K562 (cell line): Measurements from ENCODE around the gene RCC2. TPM values are rescaled to one million over a fixed set of nuclear protein-coding genes. Genes with fewer than 3 reads are reported as not detected.

ENCODE experiments used
- DDX20 ChIP-seq: fragments of 450-650 bp; IDR thresholded peaks from 2 replicates; pipeline ENCODE4 v1.6.1; 2016; ENCODE audit warnings: missing genetic modification characterization, low read depth, mild to moderate bottlenecking, missing compliant biosample characterization, moderate library complexity
- DIDO1 ChIP-seq: fragments of 450-650 bp; IDR thresholded peaks from 2 replicates; pipeline ENCODE4 v1.6.1; 2016; ENCODE audit warnings: low read depth, missing biosample characterization, missing genetic modification characterization
- E2F8 ChIP-seq: fragments of 450-650 bp; IDR thresholded peaks from 2 replicates; pipeline ENCODE4 v1.7.1; 2018; ENCODE audit warnings: mild to moderate bottlenecking, low read depth; ENCODE audit not compliant: partially characterized antibody
- ETS2 ChIP-seq: IDR thresholded peaks from 2 replicates; pipeline ENCODE4 v1.6.1; 2016; ENCODE audit warnings: borderline replicate concordance, missing genetic modification characterization, mild to moderate bottlenecking, moderate library complexity, missing compliant biosample characterization; ENCODE audit not compliant: poor library complexity, severe bottlenecking
- HMG20A ChIP-seq: fragments of 450-650 bp; formaldehyde crosslinking; conservative IDR thresholded peaks from 2 replicates; pipeline ENCODE4 v1.4.0; 2020; ENCODE audit warnings: mild to moderate bottlenecking, mixed read lengths
- HNRNPUL1 ChIP-seq: fragments of 200-400 bp; formaldehyde crosslinking; IDR thresholded peaks from 2 replicates; pipeline ENCODE4 v1.6.1; 2017; ENCODE audit warnings: low read length
- KLF6 ChIP-seq: fragments of 250-450 bp; sonication (Bioruptor Pico); IDR thresholded peaks from 2 replicates; pipeline ENCODE4 v1.4.0; 2020; ENCODE audit warnings: mild to moderate bottlenecking, moderate library complexity, borderline replicate concordance
- MECOM ChIP-seq: fragments of 250-450 bp; sonication (Bioruptor Pico); IDR thresholded peaks from 2 replicates; pipeline ENCODE4 v1.8.0; 2022; ENCODE audit warnings: inconsistent platforms
- NFATC3 ChIP-seq: fragments of 450-650 bp; IDR thresholded peaks from 2 replicates; pipeline ENCODE4 v1.6.1; 2017; ENCODE audit warnings: mild to moderate bottlenecking
- PCBP2 ChIP-seq: fragments of 200-400 bp; formaldehyde crosslinking; IDR thresholded peaks from 2 replicates; pipeline ENCODE4 v1.6.1; 2018; ENCODE audit warnings: low read length, low read depth, mild to moderate bottlenecking, moderate library complexity; ENCODE audit not compliant: poor library complexity, severe bottlenecking
- SIN3B ChIP-seq: fragments of 450-650 bp; IDR thresholded peaks from 2 replicates; pipeline ENCODE4 v1.6.1; 2017; ENCODE audit warnings: low read depth, mild to moderate bottlenecking, moderate library complexity
- SNAPC5 ChIP-seq: fragments of 250-450 bp; sonication (Bioruptor Pico); IDR thresholded peaks from 2 replicates; pipeline ENCODE4 v1.8.0; 2021; ENCODE audit warnings: moderate library complexity, mild to moderate bottlenecking, inconsistent platforms
- SRF ChIP-seq, 2 experiments: fragments of 250-450, 450-650 bp in 1 of 2; sonication (Bioruptor Pico) in 1 of 2; sonication (generic) in 1 of 2; formaldehyde crosslinking; IDR thresholded peaks; 2 replicates each; pipeline versions ENCODE4 v1.5.0 to v1.5.1; 2020 to 2022; ENCODE audit warnings: mild to moderate bottlenecking in 1 of 2, missing genetic modification reagents in 1 of 2
- STAT5A ChIP-seq: IDR thresholded peaks from 2 replicates; pipeline ENCODE4 v1.6.1; 2012; ENCODE audit warnings: low read length, inconsistent platforms, borderline replicate concordance
- TFE3 ChIP-seq: fragments of 450-650 bp; formaldehyde crosslinking; IDR thresholded peaks from 2 replicates; pipeline ENCODE4 v1.4.0; 2020; ENCODE audit warnings: mild to moderate bottlenecking, mixed read lengths
- ZNF280B ChIP-seq: fragments of 250-450 bp; sonication (Bioruptor Pico); IDR thresholded peaks from 2 replicates; pipeline ENCODE4 v1.5.1; 2021; ENCODE audit warnings: mild to moderate bottlenecking
- ZNF398 ChIP-seq: fragments of 250-450 bp; sonication (Bioruptor Pico); IDR thresholded peaks from 2 replicates; pipeline ENCODE4 v1.8.0; 2021; ENCODE audit warnings: moderate library complexity, mild to moderate bottlenecking, inconsistent platforms
- ZNF584 ChIP-seq: fragments of 200-800 bp; sonication (Bioruptor generic); IDR thresholded peaks from 2 replicates; pipeline ENCODE4 v1.6.1; 2016; ENCODE audit warnings: low read depth, mild to moderate bottlenecking, missing genetic modification characterization, missing compliant biosample characterization
- ZNF586 ChIP-seq: fragments of 450-650 bp; formaldehyde crosslinking; conservative IDR thresholded peaks from 2 replicates; pipeline ENCODE4 v1.4.0; 2020; ENCODE audit warnings: mild to moderate bottlenecking, moderate library complexity
- polyA plus RNA-seq, 8 experiments: library from polyadenylated mRNA; depleted of rRNA in 4 of 8; stranded (reverse) in 5 of 8; unstranded in 3 of 8; fragments of >200 nt; fragmentation: Nextera tagmentation in 2 of 8; fragmentation: Illumina TruSeq in 1 of 8; extraction: Ambion mirVana in 2 of 8; extraction: Trizol in 1 of 8; gene quantifications; 2 replicates each; pipeline versions ENCODE4 v1.2.1 to v1.2.3, GENCODE V29; 2011 to 2014; ENCODE audit warnings: inconsistent platforms in 1 of 8, missing spikeins in 1 of 8
- total RNA-seq, 7 experiments: library from RNA; depleted of rRNA in 6 of 7; stranded (reverse); fragments of >200 nt in 6 of 7; fragmentation: Illumina TruSeq in 2 of 7; extraction: Trizol in 2 of 7; gene quantifications; 2 replicates each; pipeline versions ENCODE4 v1.2.1 to v1.2.3, GENCODE V29; 2011 to 2021; ENCODE audit warnings: low replicate concordance in 1 of 7

The RCC2 gene
- total and polyA plus RNA-seq, 9 of the 15 experiments (the other 6 are each of a cell fraction or from before 2014, with no cell fraction given) = 31.8 to 292 (median 116) TPM

- TF ChIP-seq E2F8 (no peak), STAT5A (peak; percentile 86), SRF (CRISPR knock-in tag; IDR thresholded peaks at IDR 0.05) (peak in 1 of 2 experiments; percentile 84; a peak in 2 of 4 replicates), SNAPC5 (CRISPR knock-in tag) (peak; percentile 84), ZNF398 (CRISPR knock-in tag) (peak; percentile 97), ZNF586 (CRISPR knock-in tag) (peak; percentile 97), KLF6 (CRISPR knock-in tag) (peak; percentile 99), HMG20A (CRISPR knock-in tag) (peak; percentile 91), ETS2 (tag) (peak; percentile 81), MECOM (CRISPR knock-in tag) (peak; percentile 99), HNRNPUL1 (no peak), ZNF280B (peak; percentile 90), ZNF584 (CRISPR knock-in tag) (peak; percentile 100), DIDO1 (tag) (peak; percentile 99), NFATC3 (0 out of 2 replicates have a peak, but pooled peaks have one; percentile 23), DDX20 (tag) (peak; percentile 95), SIN3B (no peak), TFE3 (CRISPR knock-in tag) (peak; percentile 86), PCBP2 (no peak)
Observed at GRCh38 chr1:17360272-17360956, 79.1 kb downstream of the RCC2 start (continued).
